Measurements from ENCODE around the gene NUDT13.
A peak's percentile ranks its signal among the peaks of the same experiment; 100 is the strongest.

NUDT13 gene

DNA sequence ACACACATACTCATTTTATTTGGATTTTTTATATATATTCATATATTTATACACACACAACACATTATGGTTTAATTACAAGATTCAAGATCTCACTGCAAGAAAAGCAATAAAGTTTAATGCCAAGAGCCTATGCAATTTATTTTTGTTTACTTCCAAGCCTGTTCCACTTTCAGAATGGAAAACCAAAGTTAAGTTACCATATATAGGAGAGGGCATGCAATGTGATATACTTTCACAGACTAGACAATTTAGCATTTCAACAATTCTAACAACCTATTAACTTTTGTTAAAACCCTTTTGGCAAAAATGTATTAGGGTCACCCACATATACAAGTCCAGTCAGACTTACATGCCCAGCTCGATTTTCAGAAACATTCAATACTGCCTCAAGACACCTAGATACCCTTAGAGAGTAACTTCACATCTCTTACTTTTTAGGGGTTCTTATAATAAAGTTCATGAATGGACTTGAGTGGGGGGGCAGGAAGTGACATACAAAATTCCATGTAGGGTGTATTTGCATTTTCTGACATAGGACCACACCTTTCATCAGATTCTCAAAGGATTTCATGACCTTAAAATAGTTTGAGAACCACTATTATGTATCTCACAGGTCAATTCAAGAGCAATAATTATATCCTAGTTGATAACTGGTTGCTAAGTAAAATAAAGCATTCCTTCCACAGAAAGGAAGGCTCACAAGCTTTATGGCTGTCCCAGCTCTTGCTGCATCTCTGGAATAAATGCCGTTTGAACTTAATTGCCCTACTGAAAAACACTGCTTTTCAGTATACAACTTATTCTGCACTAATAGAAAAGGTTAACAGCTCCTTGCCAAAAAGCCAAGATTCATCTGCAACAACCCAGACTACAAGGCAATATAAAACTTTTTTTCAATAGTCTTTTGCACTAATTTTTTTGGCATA is 16.1 kb upstream of the NUDT13 start:
- TF ChIP-seq GATA2 (IDR thresholded peaks at IDR 0.05; ENCODE audit: low read depth, low read length) = no peak
- no peak for TF ChIP-seq GATA3 (IDR thresholded peaks at IDR 0.05; ENCODE audit: low read depth, low read length)

DNA sequence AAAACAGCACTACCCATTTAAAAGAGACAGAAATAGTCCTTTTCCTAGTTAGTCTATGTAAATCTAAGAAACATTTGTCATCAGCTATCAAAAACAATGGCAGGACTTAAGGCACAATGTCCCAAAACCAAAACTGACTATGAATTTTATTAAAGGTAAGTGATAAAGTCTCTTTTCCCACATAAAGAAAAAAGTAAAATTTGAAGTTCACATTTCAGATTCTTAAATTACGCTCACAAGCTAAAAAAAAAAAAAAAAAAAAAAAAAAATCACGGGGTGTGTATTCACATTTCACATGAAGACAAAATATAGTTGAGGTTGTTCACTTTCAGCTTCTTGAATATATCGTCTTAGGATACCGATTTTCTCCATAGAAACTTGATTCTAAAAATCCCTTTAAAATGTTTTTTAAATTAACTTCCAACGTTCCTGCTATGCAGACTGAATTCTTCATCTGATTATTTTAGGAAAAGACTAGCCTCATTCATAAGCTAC is 15.2 kb upstream of the NUDT13 start:
- TF ChIP-seq GATA3 (IDR thresholded peaks at IDR 0.05; ENCODE audit: low read depth, low read length) (no peak), GATA2 (IDR thresholded peaks at IDR 0.05; ENCODE audit: low read depth, low read length) (no peak)

DNA sequence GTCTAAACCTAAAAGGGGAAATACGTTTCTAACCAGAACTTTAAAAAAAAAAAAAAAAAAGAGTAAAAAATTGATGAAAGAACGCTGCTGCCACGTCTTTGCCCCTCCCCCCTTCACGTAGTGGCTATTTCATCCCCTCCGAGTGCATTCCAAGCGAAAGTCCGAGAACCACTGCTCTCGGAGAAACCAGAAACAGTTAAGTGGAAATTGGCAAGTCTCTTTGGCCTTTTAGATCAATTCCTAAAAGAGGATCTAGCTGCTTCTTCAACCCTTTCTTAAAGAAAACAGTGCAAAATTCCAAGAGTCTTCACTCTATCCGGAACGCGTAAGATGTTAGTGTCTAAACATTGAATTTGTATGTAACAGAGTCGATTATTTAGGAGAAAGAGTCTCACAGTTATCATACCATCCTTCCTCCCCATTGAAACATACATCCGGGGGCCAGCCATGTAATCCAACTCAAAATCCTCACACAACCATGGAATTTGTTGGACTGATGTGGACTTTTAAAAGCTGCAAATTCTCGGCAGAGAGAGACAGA is 14.7 kb upstream of the NUDT13 start:
- TF ChIP-seq GATA2 (IDR thresholded peaks at IDR 0.05; ENCODE audit: low read depth, low read length) = no peak
- no peak for TF ChIP-seq GATA3 (IDR thresholded peaks at IDR 0.05; ENCODE audit: low read depth, low read length)

DNA sequence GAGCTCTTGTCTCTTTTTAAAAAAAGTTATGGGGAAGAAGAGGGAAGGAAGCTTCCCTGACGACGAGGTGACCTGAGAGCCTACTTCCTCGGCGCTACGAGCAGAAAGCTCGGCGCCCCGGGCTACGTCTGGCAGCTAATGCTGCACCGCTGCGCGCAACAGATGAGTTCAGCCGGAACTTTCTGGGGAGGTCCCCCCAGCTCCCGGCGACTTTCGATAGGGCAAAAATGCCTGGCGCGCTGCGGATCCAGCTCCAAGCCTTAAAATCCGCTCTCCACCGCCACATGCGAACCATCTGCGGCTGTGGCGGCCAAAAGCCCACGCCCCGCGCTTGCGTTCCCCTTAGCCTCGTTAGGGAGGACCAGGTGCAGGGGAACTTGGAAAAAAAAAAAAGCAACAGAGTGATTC is 14.2 kb upstream of the NUDT13 start:
- TF ChIP-seq GATA2 (IDR thresholded peaks at IDR 0.05; ENCODE audit: low read depth, low read length) (no peak), GATA3 (IDR thresholded peaks at IDR 0.05; ENCODE audit: low read depth, low read length) (no peak)

DNA sequence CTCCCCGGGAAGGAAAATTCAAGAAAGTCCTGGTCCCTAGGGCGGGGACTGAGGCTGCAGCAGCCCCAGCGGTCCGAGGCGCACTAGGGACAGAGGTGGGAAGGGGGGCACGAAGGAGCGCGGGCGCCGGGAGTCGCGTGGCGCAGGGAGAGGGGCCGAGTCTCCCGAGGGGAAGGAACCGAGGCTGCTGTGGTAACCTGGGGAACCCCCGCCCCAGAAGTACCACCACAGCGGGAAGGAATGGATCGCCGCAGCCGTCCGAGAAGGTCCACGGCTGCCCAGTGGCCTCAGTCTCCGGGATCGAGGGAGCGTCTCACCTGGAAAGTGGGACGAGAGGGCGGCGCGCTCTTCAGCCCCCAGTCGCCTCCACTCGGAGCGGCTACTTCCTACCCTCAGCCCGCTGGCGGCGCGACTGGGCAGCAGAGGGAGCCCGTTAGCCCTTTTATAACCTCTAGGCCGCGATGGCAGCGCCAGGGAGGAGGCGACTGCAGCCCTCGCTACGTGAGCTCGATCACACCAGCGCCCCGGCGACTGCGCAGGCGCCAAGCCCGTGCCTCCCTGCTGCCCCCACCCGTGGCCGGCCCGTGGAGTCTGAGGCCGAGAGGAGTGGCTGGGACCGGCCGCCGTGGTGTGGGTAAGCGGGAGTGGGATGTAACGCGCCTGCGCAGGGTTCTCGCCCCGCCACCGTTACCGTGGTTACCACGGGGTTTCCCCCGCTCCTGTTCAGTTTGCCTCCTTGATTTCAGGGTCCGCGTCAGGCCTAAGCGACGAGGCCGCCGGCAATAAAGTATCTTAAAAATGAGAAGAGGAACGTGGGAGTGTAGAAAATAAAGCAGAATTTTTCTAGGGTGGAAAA is 13.6 kb upstream of the NUDT13 start, which contains the start of gene P4HA1:
Gene P4HA1, minus strand, starts transcription at position 418 of the 856 bp plus-strand sequence. CDS start 21,983 bp downstream, outside the sequence.
- TF ChIP-seq GATA2 (IDR thresholded peaks at IDR 0.05; ENCODE audit: low read depth, low read length) (no peak), GATA3 (IDR thresholded peaks at IDR 0.05; ENCODE audit: low read depth, low read length) (no peak)

DNA sequence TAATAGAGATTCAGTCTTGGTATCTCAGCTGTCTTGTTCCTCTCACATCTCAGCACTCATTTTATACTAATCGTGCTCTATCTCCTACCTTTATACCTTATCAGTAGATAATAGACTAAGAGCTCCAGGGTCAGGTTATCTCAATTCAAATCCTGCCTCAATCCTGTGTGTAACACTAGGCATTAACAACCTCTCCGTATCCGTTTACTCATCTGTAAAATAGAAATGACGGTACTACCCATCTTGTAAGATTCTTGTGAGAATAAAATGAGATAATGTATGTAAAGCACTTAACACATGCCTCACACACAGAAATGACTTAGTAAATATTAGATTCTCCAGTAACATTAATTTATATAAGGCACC is 13.0 kb upstream of the NUDT13 start:
- no peak for TF ChIP-seq GATA2 (IDR thresholded peaks at IDR 0.05; ENCODE audit: low read depth, low read length)
- TF ChIP-seq GATA3 (IDR thresholded peaks at IDR 0.05; ENCODE audit: low read depth, low read length) = 0 out of 2 replicates have a peak, but pooled peaks have one; percentile 14

DNA sequence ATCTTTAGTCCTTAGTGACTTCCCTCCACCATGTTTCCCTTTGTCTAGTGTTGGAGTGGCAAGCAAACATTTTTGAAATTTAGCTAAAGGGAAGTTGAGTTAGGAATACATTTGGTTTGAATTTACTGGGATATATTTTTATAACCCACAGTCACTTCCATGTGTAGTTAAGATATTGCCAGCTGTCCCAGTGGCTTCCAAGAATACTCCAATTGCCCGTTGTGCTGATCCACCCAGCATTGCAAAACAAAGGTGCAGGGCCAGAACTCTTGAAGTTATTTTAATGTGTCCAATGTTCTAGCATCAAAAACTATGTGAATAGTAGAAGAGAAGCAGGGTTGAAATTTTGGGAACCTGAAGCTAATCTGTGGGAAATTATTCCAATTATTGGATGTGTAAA is 11.1 kb upstream of the NUDT13 start:
- TF ChIP-seq GATA3 (IDR thresholded peaks at IDR 0.05; ENCODE audit: low read depth, low read length) (no peak), GATA2 (IDR thresholded peaks at IDR 0.05; ENCODE audit: low read depth, low read length) (no peak)

DNA sequence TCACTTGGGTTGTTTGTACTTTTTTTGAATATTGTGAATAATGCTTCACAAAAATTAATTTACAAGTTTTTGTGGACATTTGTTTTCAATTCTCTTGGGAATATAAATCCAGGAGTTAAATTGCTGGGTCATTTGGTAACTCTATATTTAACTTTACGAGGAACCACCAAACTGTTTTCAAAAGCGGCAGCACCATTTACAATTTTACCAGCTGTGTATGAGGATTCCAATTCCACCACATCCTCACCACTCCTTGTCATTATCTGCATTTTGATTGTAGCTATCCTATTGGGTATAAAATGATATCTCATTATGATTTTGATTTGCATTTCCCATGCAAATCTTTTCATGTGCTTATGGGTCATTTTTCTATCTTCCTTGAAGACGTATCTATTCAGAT is 4.0 kb upstream of the NUDT13 start:
- no peak for TF ChIP-seq GATA3 (IDR thresholded peaks at IDR 0.05; ENCODE audit: low read depth, low read length)
- no peak for TF ChIP-seq GATA2 (IDR thresholded peaks at IDR 0.05; ENCODE audit: low read depth, low read length)

DNA sequence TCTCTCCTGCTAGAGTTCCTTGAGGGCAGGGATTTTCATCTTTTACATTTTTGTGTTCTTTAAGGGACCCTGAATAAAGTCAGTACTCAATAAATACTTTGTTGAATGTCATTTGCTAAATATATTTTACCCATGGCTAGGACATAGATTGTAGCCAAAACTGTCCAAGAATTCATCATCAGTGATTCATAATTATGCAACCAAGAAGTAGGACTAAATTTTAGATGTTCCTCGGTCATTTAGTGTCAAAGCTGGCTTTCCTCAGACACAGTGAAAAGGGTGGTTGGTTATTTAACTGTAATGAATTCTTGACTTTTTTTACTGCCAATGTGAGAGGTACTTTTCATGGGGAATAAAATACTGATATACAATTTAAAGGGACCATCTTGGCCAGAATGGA is 3.3 kb downstream of the NUDT13 start:
- TF ChIP-seq GATA2 (IDR thresholded peaks at IDR 0.05; ENCODE audit: low read depth, low read length) = no peak
- no peak for TF ChIP-seq GATA3 (IDR thresholded peaks at IDR 0.05; ENCODE audit: low read depth, low read length)

DNA sequence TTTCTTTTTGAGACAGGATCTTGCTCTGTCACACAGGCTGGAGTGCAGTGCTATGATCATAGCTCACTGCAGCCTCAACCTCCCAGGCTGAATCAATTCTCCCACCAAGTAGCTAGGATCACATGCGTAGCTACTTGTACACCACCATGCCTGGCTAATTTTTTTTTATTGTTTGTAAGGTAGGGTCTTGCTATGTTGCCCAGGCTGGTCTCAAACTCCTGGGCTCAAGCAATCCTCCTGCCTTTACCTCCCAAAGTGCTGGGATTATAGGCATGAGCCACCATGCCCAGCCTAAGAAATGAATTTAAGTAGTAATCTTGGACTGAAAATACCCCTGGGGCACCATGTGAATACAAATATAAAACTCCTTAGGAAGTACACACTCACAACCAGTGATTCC is 5.8 kb downstream of the NUDT13 start:
- TF ChIP-seq GATA2 (IDR thresholded peaks at IDR 0.05; ENCODE audit: low read depth, low read length) (no peak), GATA3 (IDR thresholded peaks at IDR 0.05; ENCODE audit: low read depth, low read length) (no peak)

DNA sequence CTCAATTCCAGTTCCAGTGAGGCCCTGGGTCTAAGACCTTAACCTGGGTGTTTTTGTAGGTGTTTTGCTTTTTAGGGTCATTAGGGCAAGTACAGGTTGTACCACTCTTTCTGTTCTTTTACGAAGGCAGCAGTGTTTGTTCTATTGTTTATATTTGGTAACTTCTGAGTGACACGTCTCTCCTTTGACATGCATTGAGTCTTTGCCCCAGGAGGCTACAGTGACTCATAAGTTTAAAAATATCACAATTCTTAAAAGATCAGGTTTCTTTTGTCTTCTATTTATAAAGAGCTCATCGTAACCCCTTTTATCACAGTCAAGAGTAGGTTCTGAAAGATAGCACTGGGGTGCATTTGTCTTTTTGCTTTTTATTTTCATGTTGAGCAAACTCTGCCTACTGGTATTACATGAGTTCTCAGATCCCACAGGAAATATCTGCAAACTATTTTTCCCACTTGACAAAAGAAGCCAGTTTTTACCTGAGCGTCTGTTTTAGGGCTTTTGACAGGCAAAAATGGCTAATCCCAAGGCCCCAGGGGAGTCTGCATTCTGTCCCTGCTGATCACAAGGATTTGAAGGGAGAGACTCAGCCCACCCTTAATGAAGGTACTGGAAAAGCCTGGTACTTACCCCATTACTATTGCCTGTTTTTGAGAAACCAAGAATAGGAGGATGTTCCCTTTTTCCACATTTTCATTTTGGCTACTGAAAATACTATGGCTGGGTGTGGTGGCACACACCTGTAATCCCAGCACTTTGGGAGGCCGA is 7.9 kb downstream of the NUDT13 start:
- TF ChIP-seq GATA2 (IDR thresholded peaks at IDR 0.05; ENCODE audit: low read depth, low read length) = no peak
- no peak for TF ChIP-seq GATA3 (IDR thresholded peaks at IDR 0.05; ENCODE audit: low read depth, low read length)

DNA sequence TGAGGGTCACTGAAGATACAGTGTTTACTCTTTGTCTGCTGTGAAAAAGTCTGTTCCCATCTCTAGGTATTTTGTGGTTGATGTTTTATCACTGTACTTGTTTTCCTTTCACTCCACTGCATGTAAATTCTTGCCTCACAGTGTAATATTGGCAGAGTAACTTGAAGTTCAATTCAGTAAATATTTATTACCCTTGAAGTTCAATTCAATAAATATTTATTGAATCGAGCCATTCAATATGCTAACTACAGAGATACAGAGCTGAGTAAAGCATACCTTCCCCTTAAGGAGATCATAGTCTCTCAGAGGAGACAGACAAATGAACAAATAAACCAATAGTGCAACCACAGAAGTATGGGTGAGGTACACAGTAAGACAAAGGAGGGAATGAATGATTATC is 9.2 kb downstream of the NUDT13 start:
- TF ChIP-seq GATA3 (IDR thresholded peaks at IDR 0.05; ENCODE audit: low read depth, low read length) (no peak), GATA2 (IDR thresholded peaks at IDR 0.05; ENCODE audit: low read depth, low read length) (no peak)

DNA sequence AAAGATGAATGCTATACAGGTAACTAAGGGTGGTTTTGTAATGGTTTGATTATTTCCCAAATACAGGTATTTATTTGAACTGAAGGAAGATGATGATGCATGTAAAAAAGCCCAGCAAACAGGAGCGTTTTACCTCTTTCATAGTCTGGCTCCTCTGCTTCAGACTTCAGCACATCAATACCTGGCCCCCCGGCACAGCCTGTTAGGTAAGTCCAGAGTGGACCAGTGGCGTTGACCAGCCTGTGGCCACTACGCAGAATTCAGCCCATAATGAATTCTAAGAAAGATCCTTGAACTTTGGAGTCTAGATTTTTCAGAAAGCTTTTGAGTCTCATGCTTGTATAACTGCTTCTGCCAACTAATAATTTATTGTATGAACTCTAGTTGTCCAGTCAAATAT is 9.7 kb downstream of the NUDT13 start:
- TF ChIP-seq GATA2 (IDR thresholded peaks at IDR 0.05; ENCODE audit: low read depth, low read length) (no peak), GATA3 (IDR thresholded peaks at IDR 0.05; ENCODE audit: low read depth, low read length) (no peak)

Measured in SH-SY5Y (cell line).